Astrocyte (in vitro differentiated cells and primary cell): ENCODE measurements around the gene ELOVL7.
"Not testable (repeated sequence)": the region's sequence is repeated elsewhere in the genome, so short reads cannot be mapped to it uniquely, and the experiment has no call there.

Experiments used
- EZH2 ChIP-seq: IDR thresholded peaks from 2 replicates; pipeline ENCODE4 v1.6.1; 2012; ENCODE audit warnings: mild to moderate bottlenecking, low read length, inconsistent platforms; ENCODE audit not compliant: insufficient read depth
- TF ChIP-seq, protein P1 (sequence below): IDR thresholded peaks from 2 replicates; pipeline ENCODE4 v1.5.1; 2011; ENCODE audit warnings: low read depth, mild to moderate bottlenecking, inconsistent platforms, low read length, moderate library complexity; ENCODE audit not compliant: insufficient read depth

DNA sequence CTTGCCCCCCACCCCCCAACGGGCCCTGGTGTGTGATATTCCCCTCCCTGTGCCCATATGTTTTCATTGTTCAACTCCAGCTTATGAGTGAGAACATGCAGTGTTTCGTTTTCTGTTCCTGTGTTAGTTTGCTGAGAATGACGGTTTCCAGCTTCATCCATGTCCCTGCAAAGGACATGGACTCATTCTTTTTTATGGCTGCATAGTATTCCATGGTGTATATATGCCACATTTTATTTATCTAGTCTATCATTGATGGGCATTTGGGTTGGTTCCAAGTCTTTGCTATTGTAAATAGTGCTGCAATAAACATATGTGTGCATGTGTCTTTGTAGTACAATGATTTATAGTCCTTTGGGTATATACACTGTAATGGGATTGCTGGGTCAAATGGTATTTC, 132.2 kb downstream of the ELOVL7 start:
- TF ChIP-seq, protein P1, sequence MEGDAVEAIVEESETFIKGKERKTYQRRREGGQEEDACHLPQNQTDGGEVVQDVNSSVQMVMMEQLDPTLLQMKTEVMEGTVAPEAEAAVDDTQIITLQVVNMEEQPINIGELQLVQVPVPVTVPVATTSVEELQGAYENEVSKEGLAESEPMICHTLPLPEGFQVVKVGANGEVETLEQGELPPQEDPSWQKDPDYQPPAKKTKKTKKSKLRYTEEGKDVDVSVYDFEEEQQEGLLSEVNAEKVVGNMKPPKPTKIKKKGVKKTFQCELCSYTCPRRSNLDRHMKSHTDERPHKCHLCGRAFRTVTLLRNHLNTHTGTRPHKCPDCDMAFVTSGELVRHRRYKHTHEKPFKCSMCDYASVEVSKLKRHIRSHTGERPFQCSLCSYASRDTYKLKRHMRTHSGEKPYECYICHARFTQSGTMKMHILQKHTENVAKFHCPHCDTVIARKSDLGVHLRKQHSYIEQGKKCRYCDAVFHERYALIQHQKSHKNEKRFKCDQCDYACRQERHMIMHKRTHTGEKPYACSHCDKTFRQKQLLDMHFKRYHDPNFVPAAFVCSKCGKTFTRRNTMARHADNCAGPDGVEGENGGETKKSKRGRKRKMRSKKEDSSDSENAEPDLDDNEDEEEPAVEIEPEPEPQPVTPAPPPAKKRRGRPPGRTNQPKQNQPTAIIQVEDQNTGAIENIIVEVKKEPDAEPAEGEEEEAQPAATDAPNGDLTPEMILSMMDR = not testable (repeated sequence)
- not testable (repeated sequence) for TF ChIP-seq EZH2
